Measurements from ENCODE around the gene TTLL10. TPM values are rescaled to one million over a fixed set of nuclear protein-coding genes. Genes with fewer than 3 reads are reported as not detected.

TTLL10 gene
- total and polyA plus RNA-seq, 2 of the 8 experiments (the other 6 are each of a cell fraction or from before 2014, with no cell fraction given): 1.1 to 1.7 TPM

GRCh38 chr1:1183221-1183747 lies 9.6 kb downstream of the TTLL10 start (continued):
- TF ChIP-seq, protein P1, sequence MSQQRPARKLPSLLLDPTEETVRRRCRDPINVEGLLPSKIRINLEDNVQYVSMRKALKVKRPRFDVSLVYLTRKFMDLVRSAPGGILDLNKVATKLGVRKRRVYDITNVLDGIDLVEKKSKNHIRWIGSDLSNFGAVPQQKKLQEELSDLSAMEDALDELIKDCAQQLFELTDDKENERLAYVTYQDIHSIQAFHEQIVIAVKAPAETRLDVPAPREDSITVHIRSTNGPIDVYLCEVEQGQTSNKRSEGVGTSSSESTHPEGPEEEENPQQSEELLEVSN (IDR thresholded peaks at IDR 0.05): no peak
- TF ChIP-seq CHD1 (IDR thresholded peaks at IDR 0.05; ENCODE audit: low read depth, low read length): no peak

Data from H1 (cell line).